ENCODE results near the gene CD59. TPM values are rescaled to one million over a fixed set of nuclear protein-coding genes. Genes with fewer than 3 reads are reported as not detected.

CD59 gene
- total and polyA plus RNA-seq, 10 donors, result 21.6 to 281 (median 171) TPM

DNA sequence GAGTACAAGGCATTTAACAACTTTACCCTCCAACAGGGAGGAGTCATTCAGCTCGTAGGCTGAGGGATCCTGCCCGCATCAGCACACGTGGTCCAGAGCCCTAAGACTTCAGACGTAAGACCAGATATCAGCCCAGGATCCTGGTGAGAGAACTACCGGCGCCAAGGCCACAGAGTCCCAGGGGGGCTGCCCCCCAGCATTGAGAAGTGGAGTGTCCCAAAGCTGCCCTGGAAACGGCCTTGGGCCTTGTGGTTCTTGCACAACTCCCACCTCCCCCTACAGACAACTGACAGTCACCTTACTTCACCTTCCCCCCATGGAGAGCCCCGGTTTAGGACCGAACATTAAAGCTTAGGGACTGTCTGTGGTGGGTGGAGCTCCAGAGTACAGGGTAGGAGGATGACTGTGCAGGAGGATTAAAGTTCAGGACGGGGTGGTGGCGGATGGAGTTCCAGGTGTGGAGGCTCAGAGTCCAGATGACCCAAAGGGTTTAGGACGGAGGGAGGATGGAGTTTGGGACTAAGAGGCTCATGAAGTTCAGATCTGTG is 36.6 kb downstream of the CD59 start:
- peaks cover 8 to 47% (median 23%) of the 10 kb centered on the region in 6 donors for H3K4me1 ChIP-seq
- H3K36me3 ChIP-seq, result no peaks in the 10 kb centered on the region
- 46 to 76% (median 57%) methylated on average over 11 to 12 of the region's 12 CpGs for WGBS, 5 donors
- H3K27me3 ChIP-seq (replicated peaks in 1 of 7), result peaks cover 0 to 6% (median 0%) of the 10 kb centered on the region in 7 donors
- TF ChIP-seq, protein P1, sequence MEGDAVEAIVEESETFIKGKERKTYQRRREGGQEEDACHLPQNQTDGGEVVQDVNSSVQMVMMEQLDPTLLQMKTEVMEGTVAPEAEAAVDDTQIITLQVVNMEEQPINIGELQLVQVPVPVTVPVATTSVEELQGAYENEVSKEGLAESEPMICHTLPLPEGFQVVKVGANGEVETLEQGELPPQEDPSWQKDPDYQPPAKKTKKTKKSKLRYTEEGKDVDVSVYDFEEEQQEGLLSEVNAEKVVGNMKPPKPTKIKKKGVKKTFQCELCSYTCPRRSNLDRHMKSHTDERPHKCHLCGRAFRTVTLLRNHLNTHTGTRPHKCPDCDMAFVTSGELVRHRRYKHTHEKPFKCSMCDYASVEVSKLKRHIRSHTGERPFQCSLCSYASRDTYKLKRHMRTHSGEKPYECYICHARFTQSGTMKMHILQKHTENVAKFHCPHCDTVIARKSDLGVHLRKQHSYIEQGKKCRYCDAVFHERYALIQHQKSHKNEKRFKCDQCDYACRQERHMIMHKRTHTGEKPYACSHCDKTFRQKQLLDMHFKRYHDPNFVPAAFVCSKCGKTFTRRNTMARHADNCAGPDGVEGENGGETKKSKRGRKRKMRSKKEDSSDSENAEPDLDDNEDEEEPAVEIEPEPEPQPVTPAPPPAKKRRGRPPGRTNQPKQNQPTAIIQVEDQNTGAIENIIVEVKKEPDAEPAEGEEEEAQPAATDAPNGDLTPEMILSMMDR (IDR thresholded peaks at IDR 0.05 in 8 of 11, conservative IDR thresholded peaks at IDR 0.05 in 3 of 11), result no peak
- TF ChIP-seq POLR2AphosphoS5 (IDR thresholded peaks at IDR 0.05) (no peak), POLR2A (IDR thresholded peaks at IDR 0.05) (no peak)
- H3K4me3 ChIP-seq, result peak overlapping the region in 2 of 8 donors; percentile 68 to 84
- no peak for DNase-seq
- intact Hi-C loops (cut with DNase I; ENCODE audit: low total_unique reads), result no loop called here
- no peaks in the 10 kb centered on the region for H3K9me3 ChIP-seq
- H3K27ac ChIP-seq, result peak overlapping the region in 3 of 8 donors; percentile 81 to 88 (median 87)

DNA sequence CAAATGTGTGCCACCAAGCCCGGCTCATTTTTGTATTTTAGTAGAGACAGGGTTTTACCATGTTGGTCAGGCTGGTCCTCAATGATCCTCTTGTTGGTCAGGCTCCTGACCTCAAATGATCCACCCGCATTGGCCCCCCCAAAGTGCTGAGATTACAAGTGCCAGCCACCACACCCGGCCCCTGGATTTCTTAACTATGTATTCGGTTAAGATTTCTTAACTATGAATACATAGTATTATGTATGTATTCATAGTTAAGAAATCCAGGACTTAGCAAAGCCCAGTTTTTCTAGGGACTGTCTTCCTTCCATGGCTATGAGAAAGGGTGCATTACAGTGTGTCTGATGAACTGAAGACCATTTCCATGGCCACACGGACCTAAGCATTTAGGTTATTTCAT is 37.3 kb downstream of the CD59 start:
- Histone ChIP-seq H3K4me1 (peaks cover 8 to 45% (median 23%) of the 10 kb centered on the region in 6 donors), H3K36me3 (no peaks in the 10 kb centered on the region), H3K9me3 (no peaks in the 10 kb centered on the region), H3K4me3 (no peak overlapping the region), H3K27me3 (replicated peaks in 1 of 7) (peaks cover 0 to 6% (median 0%) of the 10 kb centered on the region in 7 donors), H3K27ac (no peak overlapping the region)
- no peak for DNase-seq
- no peak for TF ChIP-seq POLR2A (IDR thresholded peaks at IDR 0.05)
- TF ChIP-seq POLR2AphosphoS5 (IDR thresholded peaks at IDR 0.05), result no peak
- TF ChIP-seq, protein P1 (IDR thresholded peaks at IDR 0.05 in 8 of 11, conservative IDR thresholded peaks at IDR 0.05 in 3 of 11), result no peak
- WGBS, 5 donors, result 58 to 90% (median 67%) methylated on average over 5 of the region's 5 CpGs
- intact Hi-C loops (cut with DNase I; ENCODE audit: low total_unique reads), result no loop called here

DNA sequence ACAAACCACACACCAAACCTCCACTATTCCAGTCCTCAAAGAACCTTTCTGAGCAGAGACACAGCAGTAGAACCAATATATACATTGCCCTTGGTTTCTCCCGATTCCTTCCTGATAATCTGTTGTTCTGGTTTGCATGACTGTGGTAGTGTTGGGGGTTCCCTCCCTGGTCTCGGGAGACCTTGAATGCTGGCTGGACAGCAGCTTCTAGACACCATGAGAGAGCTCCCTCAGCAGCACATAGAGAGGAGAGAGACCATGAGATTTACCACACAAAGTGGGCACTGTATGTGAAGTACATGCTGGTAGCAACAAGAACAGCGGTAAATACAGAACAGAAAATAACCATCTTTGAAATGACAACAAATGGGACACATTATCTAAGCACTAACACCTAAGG is 38.2 kb downstream of the CD59 start:
- H3K36me3 ChIP-seq, result no peaks in the 10 kb centered on the region
- H3K9me3 ChIP-seq, result no peaks in the 10 kb centered on the region
- peaks cover 8 to 38% (median 23%) of the 10 kb centered on the region in 6 donors for H3K4me1 ChIP-seq
- TF ChIP-seq POLR2AphosphoS5 (IDR thresholded peaks at IDR 0.05), result no peak
- TF ChIP-seq, protein P1 (IDR thresholded peaks at IDR 0.05 in 8 of 11, conservative IDR thresholded peaks at IDR 0.05 in 3 of 11), result no peak
- no peak overlapping the region for H3K4me3 ChIP-seq
- peaks cover 0 to 6% (median 0%) of the 10 kb centered on the region in 7 donors for H3K27me3 ChIP-seq (replicated peaks in 1 of 7)
- WGBS, 5 donors, result 81 to 91% (median 84%) methylated on average over 3 of the region's 3 CpGs
- DNase-seq, result no peak
- intact Hi-C loops (cut with DNase I; ENCODE audit: low total_unique reads), result no loop called here
- no peak overlapping the region for H3K27ac ChIP-seq

DNA sequence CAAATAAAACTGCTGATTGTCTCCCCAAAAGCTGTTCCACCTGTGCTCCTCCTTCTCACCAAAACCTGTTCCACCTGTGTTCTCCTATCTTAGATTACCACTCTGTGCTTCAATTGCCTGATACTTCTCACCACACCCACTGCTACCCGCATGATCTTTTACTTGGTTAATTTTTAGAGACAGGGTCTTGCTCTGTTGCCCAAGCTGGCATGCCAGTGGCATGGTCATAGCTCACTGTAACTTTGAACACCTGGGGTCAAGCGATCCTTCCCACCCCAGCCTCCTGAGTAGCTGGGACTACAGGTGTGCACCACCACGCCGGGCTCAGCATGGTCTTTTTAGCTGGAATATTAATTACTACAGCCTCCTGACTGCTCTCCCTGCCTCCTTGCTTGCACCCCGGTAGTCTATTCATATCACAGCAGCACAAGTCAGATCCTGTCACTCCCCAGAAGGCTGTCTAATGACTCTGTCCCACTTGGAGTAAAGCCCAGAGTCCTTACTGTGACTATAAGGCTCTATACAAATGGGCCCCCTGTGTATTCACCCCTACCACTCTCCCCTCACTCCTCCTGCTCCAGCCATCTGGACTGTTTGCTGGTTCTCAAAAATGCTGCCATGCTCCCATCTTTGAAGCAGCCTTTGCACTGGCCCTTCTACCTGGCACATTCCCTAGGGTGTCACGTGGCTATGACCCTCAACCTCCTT is 39.1 kb downstream of the CD59 start:
- no peak overlapping the region for H3K27ac ChIP-seq

More for the DNA sequence above, 39.1 kb downstream of the CD59 start:
- Histone ChIP-seq H3K4me3 (no peak overlapping the region), H3K27me3 (replicated peaks in 1 of 7) (peaks cover 0 to 6% (median 0%) of the 10 kb centered on the region in 7 donors), H3K9me3 (no peaks in the 10 kb centered on the region), H3K36me3 (no peaks in the 10 kb centered on the region), H3K4me1 (peaks cover 8 to 38% (median 24%) of the 10 kb centered on the region in 6 donors)
- DNase-seq, result no peak
- TF ChIP-seq POLR2AphosphoS5 (IDR thresholded peaks at IDR 0.05) (no peak), POLR2A (IDR thresholded peaks at IDR 0.05) (no peak)
- TF ChIP-seq, protein P1 (IDR thresholded peaks at IDR 0.05 in 8 of 11, conservative IDR thresholded peaks at IDR 0.05 in 3 of 11), result no peak
- WGBS, 5 donors, result 84 to 92% (median 85%) methylated on average over 6 of the region's 6 CpGs
- intact Hi-C loops (cut with DNase I; ENCODE audit: low total_unique reads), result no loop called here
